ENCODE results near the gene ZNF862. TPM values are rescaled to one million over a fixed set of nuclear protein-coding genes. Genes with fewer than 3 reads are reported as not detected.

ZNF862 gene
- polyA plus RNA-seq, 1 of the 3 experiments (the other 2 are of a cell fraction) = 17.3 TPM

DNA sequence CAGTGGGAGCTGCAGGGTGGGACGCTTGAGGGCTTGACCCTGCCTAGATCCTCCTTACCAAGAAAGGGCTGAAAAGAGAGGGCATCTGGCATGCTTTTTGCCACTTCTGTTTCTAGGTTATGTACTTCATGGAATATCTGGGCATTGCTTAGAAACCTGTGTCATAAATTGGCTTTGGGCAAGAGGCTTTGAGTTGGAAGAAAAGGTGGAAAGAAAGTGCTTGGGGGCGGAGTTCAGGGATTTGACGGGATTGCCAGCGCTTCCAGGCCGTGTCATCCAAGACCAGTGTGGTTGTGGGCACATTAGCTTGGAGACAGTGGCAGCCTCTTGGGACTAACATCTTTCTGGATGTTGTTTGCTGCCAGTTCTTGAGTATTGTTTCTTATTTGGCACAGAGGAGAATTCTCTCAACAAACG, 825 bp downstream of the ZNF862 start (continued):
- TF ChIP-seq, protein P1, sequence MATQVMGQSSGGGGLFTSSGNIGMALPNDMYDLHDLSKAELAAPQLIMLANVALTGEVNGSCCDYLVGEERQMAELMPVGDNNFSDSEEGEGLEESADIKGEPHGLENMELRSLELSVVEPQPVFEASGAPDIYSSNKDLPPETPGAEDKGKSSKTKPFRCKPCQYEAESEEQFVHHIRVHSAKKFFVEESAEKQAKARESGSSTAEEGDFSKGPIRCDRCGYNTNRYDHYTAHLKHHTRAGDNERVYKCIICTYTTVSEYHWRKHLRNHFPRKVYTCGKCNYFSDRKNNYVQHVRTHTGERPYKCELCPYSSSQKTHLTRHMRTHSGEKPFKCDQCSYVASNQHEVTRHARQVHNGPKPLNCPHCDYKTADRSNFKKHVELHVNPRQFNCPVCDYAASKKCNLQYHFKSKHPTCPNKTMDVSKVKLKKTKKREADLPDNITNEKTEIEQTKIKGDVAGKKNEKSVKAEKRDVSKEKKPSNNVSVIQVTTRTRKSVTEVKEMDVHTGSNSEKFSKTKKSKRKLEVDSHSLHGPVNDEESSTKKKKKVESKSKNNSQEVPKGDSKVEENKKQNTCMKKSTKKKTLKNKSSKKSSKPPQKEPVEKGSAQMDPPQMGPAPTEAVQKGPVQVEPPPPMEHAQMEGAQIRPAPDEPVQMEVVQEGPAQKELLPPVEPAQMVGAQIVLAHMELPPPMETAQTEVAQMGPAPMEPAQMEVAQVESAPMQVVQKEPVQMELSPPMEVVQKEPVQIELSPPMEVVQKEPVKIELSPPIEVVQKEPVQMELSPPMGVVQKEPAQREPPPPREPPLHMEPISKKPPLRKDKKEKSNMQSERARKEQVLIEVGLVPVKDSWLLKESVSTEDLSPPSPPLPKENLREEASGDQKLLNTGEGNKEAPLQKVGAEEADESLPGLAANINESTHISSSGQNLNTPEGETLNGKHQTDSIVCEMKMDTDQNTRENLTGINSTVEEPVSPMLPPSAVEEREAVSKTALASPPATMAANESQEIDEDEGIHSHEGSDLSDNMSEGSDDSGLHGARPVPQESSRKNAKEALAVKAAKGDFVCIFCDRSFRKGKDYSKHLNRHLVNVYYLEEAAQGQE (IDR thresholded peaks at IDR 0.05; ENCODE audit: low read depth, low read length) = no peak
- TF ChIP-seq, protein P2, sequence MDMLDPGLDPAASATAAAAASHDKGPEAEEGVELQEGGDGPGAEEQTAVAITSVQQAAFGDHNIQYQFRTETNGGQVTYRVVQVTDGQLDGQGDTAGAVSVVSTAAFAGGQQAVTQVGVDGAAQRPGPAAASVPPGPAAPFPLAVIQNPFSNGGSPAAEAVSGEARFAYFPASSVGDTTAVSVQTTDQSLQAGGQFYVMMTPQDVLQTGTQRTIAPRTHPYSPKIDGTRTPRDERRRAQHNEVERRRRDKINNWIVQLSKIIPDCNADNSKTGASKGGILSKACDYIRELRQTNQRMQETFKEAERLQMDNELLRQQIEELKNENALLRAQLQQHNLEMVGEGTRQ (IDR thresholded peaks at IDR 0.05; ENCODE audit: borderline replicate concordance, low read depth, low read length) = no peak
- TF ChIP-seq CHD2 (IDR thresholded peaks at IDR 0.05; ENCODE audit: low read length, partially characterized antibody) = peak; percentile 9
- TF ChIP-seq, protein P3, sequence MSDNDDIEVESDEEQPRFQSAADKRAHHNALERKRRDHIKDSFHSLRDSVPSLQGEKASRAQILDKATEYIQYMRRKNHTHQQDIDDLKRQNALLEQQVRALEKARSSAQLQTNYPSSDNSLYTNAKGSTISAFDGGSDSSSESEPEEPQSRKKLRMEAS (IDR thresholded peaks at IDR 0.05; ENCODE audit: low read depth) = no peak
- TF ChIP-seq FOXJ3 (CRISPR knock-in tag; IDR thresholded peaks at IDR 0.05) = no peak
- no peak for TF ChIP-seq PBX3 (IDR thresholded peaks at IDR 0.05)
- TF ChIP-seq, protein P4, sequence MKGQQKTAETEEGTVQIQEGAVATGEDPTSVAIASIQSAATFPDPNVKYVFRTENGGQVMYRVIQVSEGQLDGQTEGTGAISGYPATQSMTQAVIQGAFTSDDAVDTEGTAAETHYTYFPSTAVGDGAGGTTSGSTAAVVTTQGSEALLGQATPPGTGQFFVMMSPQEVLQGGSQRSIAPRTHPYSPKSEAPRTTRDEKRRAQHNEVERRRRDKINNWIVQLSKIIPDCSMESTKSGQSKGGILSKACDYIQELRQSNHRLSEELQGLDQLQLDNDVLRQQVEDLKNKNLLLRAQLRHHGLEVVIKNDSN (IDR thresholded peaks at IDR 0.05; ENCODE audit: borderline replicate concordance, low read depth) = no peak

GRCh38 chr7:149839933-149840332, 1.8 kb downstream of the ZNF862 start:
- H2AFZ ChIP-seq (ENCODE audit: low read depth) = no peak overlapping the region
- no peak overlapping the region for H3K27ac ChIP-seq (ENCODE audit: low read depth in 2 of 2, low read length in 1 of 2)
- 0 out of 2 replicates have a peak, but pooled peaks cover 5% of the 10 kb centered on the region for H3K27me3 ChIP-seq (ENCODE audit: insufficient read depth)
- WGBS (ENCODE audit: low lambda C conversion rate) = 97% methylated on average over 5 of the region's 5 CpGs
- no peak for DNase-seq
- peaks cover 24% of the 10 kb centered on the region for H3K79me2 ChIP-seq (ENCODE audit: insufficient read depth)
- ChIA-PET POLR2A (interaction anchor here (1.2 kb wide), 1 partner anchor 10 kb away, joined by 3 read pairs; no protein-coding TSS in a partner anchor), CTCF (interaction anchor here (0.9 to 3.1 kb wide), 10 partner anchors 10 to 215 kb away, joined by 3 to 25 read pairs (median 4); no protein-coding TSS in a partner anchor)
- H3K4me3 ChIP-seq (ENCODE audit: low read depth in 2 of 2, low read length in 1 of 2) = no peak overlapping the region; a peak in 1 of 4 replicates
- H3K9me3 ChIP-seq = no peaks in the 10 kb centered on the region
- H4K20me1 ChIP-seq (ENCODE audit: insufficient read depth) = no peaks in the 10 kb centered on the region
- no peaks in the 10 kb centered on the region for H3K9me2 ChIP-seq
- no peak for TF ChIP-seq PBX3 (IDR thresholded peaks at IDR 0.05)
- no peak for TF ChIP-seq RXRA (IDR thresholded peaks at IDR 0.05; ENCODE audit: borderline replicate concordance, low read depth)
- no peak for TF ChIP-seq NRF1 (IDR thresholded peaks at IDR 0.05; ENCODE audit: low read depth, low read length)
- no peak for TF ChIP-seq YY1 (IDR thresholded peaks at IDR 0.05; ENCODE audit: low read depth)
- TF ChIP-seq, protein P4 (IDR thresholded peaks at IDR 0.05; ENCODE audit: borderline replicate concordance, low read depth) = no peak
- H3K9ac ChIP-seq = no peak overlapping the region
- peaks cover 3% of the 10 kb centered on the region for H3F3A ChIP-seq (replicated peaks; ENCODE audit: insufficient read depth)
- H3K4me1 ChIP-seq (ENCODE audit: control insufficient read depth in 1 of 2, insufficient read depth in 2 of 2, low read depth in 1 of 2, low read length in 1 of 2) = peaks cover 0 to 15% of the 10 kb centered on the region in 2 experiments; a peak in 2 of 4 replicates
- peak overlapping the region; percentile 73 for H3K4me2 ChIP-seq
- H3K36me3 ChIP-seq (replicated peaks in 1 of 2; ENCODE audit: control insufficient read depth in 1 of 2, insufficient read depth in 2 of 2, low read length in 1 of 2) = peaks cover 2 to 8% of the 10 kb centered on the region in 2 experiments
